CD4-positive, alpha-beta T cell (primary cell): ENCODE results near the gene FEM1C. TPM values are rescaled to one million over a fixed set of nuclear protein-coding genes. Genes with fewer than 3 reads are reported as not detected.

ENCODE experiments used
- ATAC-seq: fragments of 200-7000 bp; cut with Tn5 transposase; one replicate; pipeline ENCODE4 v1.10.0; 2022; ENCODE audit warnings: mild to moderate bottlenecking; ENCODE audit not compliant: poor library complexity
- CTCF ChIA-PET: fragments of 350-600 bp; sonication (Branson Sonifier 250); formaldehyde crosslinking; loops from one replicate; lab custom pipeline; 2021; ENCODE audit warnings: antibody characterized with exemption, inconsistent platforms; lab: Charles Lee
- POLR2A ChIA-PET: fragments of 350-600 bp; sonication (Branson Sonifier 250); formaldehyde crosslinking; loops from one replicate; lab custom pipeline; 2021; ENCODE audit warnings: antibody characterized with exemption, inconsistent platforms; lab: Charles Lee
- DNase-seq, 14 experiments: peaks; one replicate each; pipeline ENCODE4 v3.0.0-alpha.2; 2013 to 2020; ENCODE audit warnings: mixed read lengths in 2 of 14
- H3K27ac ChIP-seq, 2 donors: one replicate each; pipeline versions ENCODE4 v1.5.1 to v1.7.0; 2013; ENCODE audit warnings: low read length in 2 of 2, low read depth in 1 of 2, mild to moderate bottlenecking in 1 of 2
- H3K27me3 ChIP-seq, 2 experiments: 1 replicate in 1 of 2; 2 replicates in 1 of 2; pipeline versions ENCODE4 v1.6.1 to v1.7.0; 2013; ENCODE audit warnings: low read length in 2 of 2, control low read depth in 1 of 2, mild to moderate bottlenecking in 1 of 2, moderate library complexity in 1 of 2; ENCODE audit not compliant: insufficient read depth in 2 of 2, control insufficient read depth in 1 of 2
- H3K36me3 ChIP-seq: one replicate; pipeline ENCODE4 v1.6.1; 2013; ENCODE audit warnings: low read length, control low read depth; ENCODE audit not compliant: insufficient read depth
- H3K4me1 ChIP-seq: one replicate; pipeline ENCODE4 v1.6.1; 2013; ENCODE audit warnings: low read length, control low read depth; ENCODE audit not compliant: insufficient read depth
- H3K4me3 ChIP-seq: one replicate; pipeline ENCODE4 v1.5.1; 2013; ENCODE audit warnings: mild to moderate bottlenecking, low read length, moderate library complexity
- H3K9me3 ChIP-seq, 2 experiments: 1 replicate in 1 of 2; 2 replicates in 1 of 2; pipeline versions ENCODE4 v1.6.1 to v1.7.0; 2013; ENCODE audit warnings: low read length in 2 of 2, mild to moderate bottlenecking in 2 of 2, control low read depth in 1 of 2, moderate library complexity in 1 of 2; ENCODE audit not compliant: control insufficient read depth in 1 of 2, insufficient read depth in 1 of 2
- H3K27ac Mint-ChIP-seq: one replicate; pipeline ENCODE4 v1.8.0; 2020; ENCODE audit warnings: mixed read lengths
- H3K27me3 Mint-ChIP-seq: one replicate; pipeline ENCODE4 v1.8.0; 2021; ENCODE audit warnings: mixed read lengths
- H3K36me3 Mint-ChIP-seq: one replicate; pipeline ENCODE4 v1.8.0; 2021; ENCODE audit warnings: low read depth, mixed read lengths
- H3K4me1 Mint-ChIP-seq: one replicate; pipeline ENCODE4 v1.8.0; 2021; ENCODE audit warnings: low read depth, mixed read lengths
- H3K4me3 Mint-ChIP-seq: one replicate; pipeline ENCODE4 v1.8.0; 2020; ENCODE audit warnings: mild to moderate bottlenecking, mixed read lengths
- H3K9me3 Mint-ChIP-seq: one replicate; pipeline ENCODE4 v1.8.0; 2020; ENCODE audit warnings: mixed read lengths
- CTCF ChIP-seq: fragments of 200-600 bp; IDR thresholded peaks from one replicate; pipeline ENCODE4 v1.8.0; 2022; ENCODE audit warnings: antibody characterized with exemption, mild to moderate bottlenecking
- intact Hi-C, 2 experiments: fragments of 100-400 bp; cut with DNase I in 1 of 2; cut with micrococcal nuclease in 1 of 2; formaldehyde crosslinking; loops; one replicate each; pipeline versions ENCODE4 v1.15.1 to v1.9.0; 2023 to 2025; cut with DNase I, micrococcal nuclease
- total RNA-seq, 174 experiments: library from RNA in 2 of 174; stranded (reverse) in 2 of 174; gene quantifications; one replicate each; pipeline ENCODE4 v1.2.3 and lab custom pipeline; 2021 to 2026

The FEM1C gene
- total RNA-seq, 2 experiments from 2014 or later, result 43.3 to 44.2 TPM

DNA sequence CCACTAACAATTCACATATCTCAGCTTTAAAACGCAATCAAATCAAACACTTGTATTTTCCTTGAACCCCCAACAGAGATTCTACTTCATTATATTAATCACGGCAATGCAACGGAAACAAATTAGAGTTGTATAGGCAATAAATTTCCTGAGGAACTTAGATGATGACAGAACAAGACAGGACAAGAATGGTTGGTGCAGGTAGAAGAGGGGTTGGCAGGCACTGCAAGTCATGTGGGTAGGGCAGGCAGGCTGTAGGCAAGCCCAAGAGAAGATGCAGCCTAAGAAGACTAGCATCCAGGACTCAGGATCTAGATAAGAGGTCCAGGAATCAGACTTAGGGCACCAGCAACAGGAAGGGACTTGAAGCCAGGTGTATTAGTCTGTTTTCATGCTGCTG lies 16.6 kb upstream of the FEM1C start:
- H3K9me3 Mint-ChIP-seq, result no peaks in the 10 kb centered on the region
- no peak overlapping the region for H3K4me3 Mint-ChIP-seq
- TF ChIP-seq CTCF, result no peak
- ATAC-seq (no peak), DNase-seq (no peak)
- POLR2A ChIA-PET, result no interaction called here
- intact Hi-C loops, result no loop called here
- H3K27me3 ChIP-seq, result no peaks in the 10 kb centered on the region
- no peak overlapping the region for H3K4me3 ChIP-seq
- no peak overlapping the region for H3K27ac Mint-ChIP-seq
- peaks cover 19% of the 10 kb centered on the region for H3K4me1 Mint-ChIP-seq
- peaks cover 14% of the 10 kb centered on the region for H3K27me3 Mint-ChIP-seq
- H3K9me3 ChIP-seq, result no peaks in the 10 kb centered on the region
- CTCF ChIA-PET, result no interaction called here
- no peak overlapping the region for H3K27ac ChIP-seq
- H3K36me3 ChIP-seq, result no peaks in the 10 kb centered on the region
- H3K4me1 ChIP-seq, result no peaks in the 10 kb centered on the region
- H3K36me3 Mint-ChIP-seq, result no peaks in the 10 kb centered on the region

DNA sequence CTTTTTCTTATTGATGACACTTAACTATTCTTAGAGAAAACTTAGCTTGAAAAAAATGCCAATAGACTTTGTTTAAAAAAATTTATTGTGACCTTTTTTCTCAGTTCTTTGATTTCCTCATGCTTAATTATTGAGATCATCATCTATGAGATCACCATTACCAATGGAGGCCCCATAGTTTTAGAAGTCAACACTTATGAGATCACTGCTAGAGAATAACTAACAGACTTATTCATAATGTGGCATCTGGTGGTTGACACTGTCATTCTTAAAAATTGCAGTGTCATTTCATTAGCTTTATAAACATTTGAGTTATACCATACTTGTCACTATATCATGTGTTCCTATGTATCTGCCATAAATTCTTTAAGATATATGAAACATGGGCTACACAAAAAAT lies 14.9 kb upstream of the FEM1C start:
- H3K4me3 Mint-ChIP-seq, result no peak overlapping the region

DNA sequence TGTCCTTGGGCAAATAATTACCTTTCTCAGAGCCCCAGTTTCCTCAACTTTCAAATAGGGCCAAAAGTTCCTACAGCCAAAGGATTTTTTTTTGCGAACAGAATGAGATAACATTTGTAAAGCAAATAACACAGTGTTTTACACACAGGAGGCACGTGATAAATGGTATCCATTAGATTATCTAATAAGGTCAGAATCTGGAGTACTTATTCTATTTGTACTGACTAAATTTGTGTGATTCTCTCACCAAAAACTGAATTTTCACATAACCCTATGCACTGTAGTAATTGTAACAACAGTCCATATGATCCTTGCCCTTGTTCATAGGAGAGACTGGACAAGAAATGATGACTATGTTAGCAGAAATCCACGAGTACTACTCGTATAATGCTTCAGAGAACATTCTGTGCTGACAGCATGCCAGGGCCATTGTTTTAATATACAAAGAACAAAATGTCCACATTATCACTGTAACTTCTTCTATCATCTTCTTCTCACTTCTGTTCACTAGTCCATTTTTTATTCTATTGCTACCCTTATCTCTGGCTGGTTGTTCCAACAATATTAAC lies 13.9 kb upstream of the FEM1C start:
- no peaks in the 10 kb centered on the region for H3K36me3 ChIP-seq
- ChIA-PET CTCF (no interaction called here), POLR2A (no interaction called here)
- peaks cover 0 to under 1% of the 10 kb centered on the region in 2 experiments for H3K27me3 ChIP-seq
- H3K4me3 ChIP-seq, result no peak overlapping the region
- ATAC-seq (no peak), DNase-seq (no peak)
- Mint-ChIP-seq H3K36me3 (no peaks in the 10 kb centered on the region), H3K27ac (peak overlapping the region; percentile 73), H3K4me3 (no peak overlapping the region), H3K9me3 (no peaks in the 10 kb centered on the region), H3K27me3 (peaks cover 14% of the 10 kb centered on the region), H3K4me1 (peaks cover 19% of the 10 kb centered on the region)
- intact Hi-C loops, result no loop called here
- H3K4me1 ChIP-seq, result no peaks in the 10 kb centered on the region
- no peak overlapping the region for H3K27ac ChIP-seq
- TF ChIP-seq CTCF, result no peak
- H3K9me3 ChIP-seq, result no peaks in the 10 kb centered on the region

More for the DNA sequence above, 14.9 kb upstream of the FEM1C start:
- no peak for ATAC-seq
- Histone ChIP-seq H3K9me3 (no peaks in the 10 kb centered on the region), H3K36me3 (no peaks in the 10 kb centered on the region), H3K27ac (no peak overlapping the region), H3K4me3 (no peak overlapping the region), H3K4me1 (no peaks in the 10 kb centered on the region), H3K27me3 (no peaks in the 10 kb centered on the region)
- no peaks in the 10 kb centered on the region for H3K36me3 Mint-ChIP-seq
- CTCF ChIA-PET, result interaction anchor here (0.8 to 0.9 kb wide), 2 partner anchors 15 to 329 kb away, joined by 3 read pairs; no protein-coding TSS in a partner anchor
- H3K27ac Mint-ChIP-seq, result no peak overlapping the region
- DNase-seq, result no peak
- intact Hi-C loops, result no loop called here
- H3K4me1 Mint-ChIP-seq, result peaks cover 19% of the 10 kb centered on the region
- peaks cover 14% of the 10 kb centered on the region for H3K27me3 Mint-ChIP-seq
- no peaks in the 10 kb centered on the region for H3K9me3 Mint-ChIP-seq
- POLR2A ChIA-PET, result interaction anchor here (0.7 kb wide), 1 partner anchor 16 kb away, joined by 3 read pairs; no protein-coding TSS in a partner anchor
- no peak for TF ChIP-seq CTCF
